Tibial nerve (tissue), 4 donors: ENCODE measurements around the gene ATE1.

ENCODE experiments used
- EP300 ChIP-seq, 2 donors: sonication (generic); formaldehyde crosslinking; IDR thresholded peaks; one replicate each; pipeline ENCODE4 v1.6.1; 2017; ENCODE audit warnings: antibody characterized with exemption in 2 of 2, mild to moderate bottlenecking in 1 of 2
- TF ChIP-seq, protein P1 (sequence below), 5 experiments: fragments of 200-600 bp in 3 of 5; fragments of 450-650 bp in 2 of 5; sonication (generic) in 3 of 5; IDR thresholded peaks; one replicate each; pipeline ENCODE4 v1.5.1; 2016 to 2019; ENCODE audit warnings: antibody characterized with exemption in 5 of 5, mild to moderate bottlenecking in 3 of 5, moderate library complexity in 2 of 5

DNA sequence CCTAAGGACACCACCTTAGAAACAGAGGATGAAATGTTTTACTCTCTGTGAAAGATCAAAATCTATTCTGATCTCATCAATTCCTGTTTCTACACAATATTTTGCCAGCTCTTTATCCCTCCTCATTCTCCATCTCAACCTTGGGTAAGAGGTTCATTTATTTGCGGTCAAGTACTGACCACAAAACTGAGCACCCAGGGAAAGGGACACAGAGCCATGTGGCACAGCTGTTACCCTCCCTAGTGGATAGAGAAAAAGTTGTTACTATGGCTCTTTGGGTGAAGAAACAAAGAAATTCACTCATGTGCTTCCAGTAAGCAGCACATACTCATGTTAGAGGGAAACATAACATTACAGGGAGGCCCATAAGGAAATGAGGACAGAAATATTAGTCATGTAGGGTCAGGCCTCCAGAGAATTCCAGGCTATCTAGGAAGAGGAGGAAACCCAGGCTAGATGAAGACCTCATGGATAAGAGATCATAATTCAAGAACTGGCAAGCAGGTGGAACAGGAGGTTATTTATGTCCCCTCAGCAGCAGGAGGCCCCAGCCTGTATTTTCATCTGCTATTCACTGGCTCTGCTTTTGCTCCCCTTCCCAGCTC is 114.5 kb downstream of the ATE1 start:
- TF ChIP-seq, protein P1, sequence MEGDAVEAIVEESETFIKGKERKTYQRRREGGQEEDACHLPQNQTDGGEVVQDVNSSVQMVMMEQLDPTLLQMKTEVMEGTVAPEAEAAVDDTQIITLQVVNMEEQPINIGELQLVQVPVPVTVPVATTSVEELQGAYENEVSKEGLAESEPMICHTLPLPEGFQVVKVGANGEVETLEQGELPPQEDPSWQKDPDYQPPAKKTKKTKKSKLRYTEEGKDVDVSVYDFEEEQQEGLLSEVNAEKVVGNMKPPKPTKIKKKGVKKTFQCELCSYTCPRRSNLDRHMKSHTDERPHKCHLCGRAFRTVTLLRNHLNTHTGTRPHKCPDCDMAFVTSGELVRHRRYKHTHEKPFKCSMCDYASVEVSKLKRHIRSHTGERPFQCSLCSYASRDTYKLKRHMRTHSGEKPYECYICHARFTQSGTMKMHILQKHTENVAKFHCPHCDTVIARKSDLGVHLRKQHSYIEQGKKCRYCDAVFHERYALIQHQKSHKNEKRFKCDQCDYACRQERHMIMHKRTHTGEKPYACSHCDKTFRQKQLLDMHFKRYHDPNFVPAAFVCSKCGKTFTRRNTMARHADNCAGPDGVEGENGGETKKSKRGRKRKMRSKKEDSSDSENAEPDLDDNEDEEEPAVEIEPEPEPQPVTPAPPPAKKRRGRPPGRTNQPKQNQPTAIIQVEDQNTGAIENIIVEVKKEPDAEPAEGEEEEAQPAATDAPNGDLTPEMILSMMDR (IDR thresholded peaks at IDR 0.05) = no peak
- no peak for TF ChIP-seq EP300 (IDR thresholded peaks at IDR 0.05)
